HG02798 (cell line): Measurements from ENCODE around the gene PPIA.
A peak's percentile ranks its signal among the peaks of the same experiment; 100 is the strongest.
"Not testable (repeated sequence)": the region's sequence is repeated elsewhere in the genome, so short reads cannot be mapped to it uniquely, and the experiment has no call there.

Source experiments
- ATAC-seq: cut with Tn5 transposase; IDR thresholded peaks from one replicate; pipeline ENCODE4 v1.9.1; 2021; ENCODE audit warnings: mild to moderate bottlenecking; ENCODE audit not compliant: unreplicated experiment, poor library complexity

PPIA gene

GRCh38 chr7:44814919-44815318 is 18.4 kb downstream of the PPIA start:
- ATAC-seq: no peak

GRCh38 chr7:44819292-44819691 is 22.8 kb downstream of the PPIA start:
- ATAC-seq: no peak

GRCh38 chr7:44823255-44823781 is 26.8 kb downstream of the PPIA start:
- no peak for ATAC-seq

- ATAC-seq: no peak
Measured at GRCh38 chr7:44824894-44825526, 28.5 kb downstream of the PPIA start.

- ATAC-seq: no peak
Measured at GRCh38 chr7:44827567-44827966, 31.1 kb downstream of the PPIA start.

GRCh38 chr7:44838751-44839150 is 42.3 kb downstream of the PPIA start:
- ATAC-seq: no peak

- ATAC-seq: not testable (repeated sequence)
Measured at GRCh38 chr7:44842675-44843074, 46.2 kb downstream of the PPIA start.

GRCh38 chr7:44843440-44843839 is 47.0 kb downstream of the PPIA start:
- not testable (repeated sequence) for ATAC-seq

- ATAC-seq: no peak
Measured at GRCh38 chr7:44845451-44845850, 49.0 kb downstream of the PPIA start.

- ATAC-seq: not testable (repeated sequence)
Measured at GRCh38 chr7:44846390-44846789, 49.9 kb downstream of the PPIA start.

GRCh38 chr7:44846816-44847508 is 50.5 kb downstream of the PPIA start:
- no peak for ATAC-seq

- peak; percentile 72 for ATAC-seq
Measured at GRCh38 chr7:44847509-44847919, 51.0 kb downstream of the PPIA start.

GRCh38 chr7:44847920-44848634 is 51.6 kb downstream of the PPIA start, which contains the start of gene H2AZ2:
TSS of gene H2AZ2 (minus strand) at chr7:44848087. CDS start at chr7:44847971, 116 bp downstream.
- peak; percentile 90 for ATAC-seq

- no peak for ATAC-seq
Measured at GRCh38 chr7:44849259-44849884, 52.9 kb downstream of the PPIA start.

- no peak for ATAC-seq
Measured at GRCh38 chr7:44849885-44850544, 53.5 kb downstream of the PPIA start.

GRCh38 chr7:44852590-44852989 is 56.1 kb downstream of the PPIA start:
- no peak for ATAC-seq
